CD4-positive, alpha-beta memory T cell (primary cell): Measurements from ENCODE around the gene FOS. TPM values are rescaled to one million over a fixed set of nuclear protein-coding genes. Genes with fewer than 3 reads are reported as not detected.

Experiments
- CTCF ChIA-PET: fragments of 350-600 bp; sonication (Branson Sonifier 250); formaldehyde crosslinking; loops from one replicate; lab custom pipeline; 2021; ENCODE audit warnings: inconsistent platforms; ENCODE audit not compliant: partially characterized antibody; lab: Charles Lee
- POLR2A ChIA-PET: fragments of 350-600 bp; sonication (Branson Sonifier 250); formaldehyde crosslinking; loops from one replicate; lab custom pipeline; 2021; ENCODE audit not compliant: partially characterized antibody; lab: Charles Lee
- DNase-seq, 5 donors: peaks; one replicate each; pipeline versions ENCODE4 v3.0.0 to v3.0.0-alpha.2; 2020 to 2022; ENCODE audit warnings: mixed read lengths in 1 of 5
- H3K27ac ChIP-seq: one replicate; pipeline ENCODE4 v1.7.0; 2013; ENCODE audit warnings: low read depth, low read length
- H3K27me3 ChIP-seq: 2 replicates; pipeline ENCODE4 v1.7.0; 2013; ENCODE audit warnings: mild to moderate bottlenecking, low read length, moderate library complexity; ENCODE audit not compliant: insufficient read depth
- H3K36me3 ChIP-seq: 2 replicates; pipeline ENCODE4 v1.7.0; 2013; ENCODE audit warnings: mild to moderate bottlenecking, low read length, moderate library complexity; ENCODE audit not compliant: insufficient read depth
- H3K4me1 ChIP-seq: 2 replicates; pipeline ENCODE4 v1.7.0; 2013; ENCODE audit warnings: mild to moderate bottlenecking, low read length, moderate library complexity; ENCODE audit not compliant: insufficient read depth
- H3K4me3 ChIP-seq, 2 donors: one replicate each; pipeline ENCODE4 v1.7.0; 2013; ENCODE audit warnings: low read length in 2 of 2, mild to moderate bottlenecking in 1 of 2
- H3K9me3 ChIP-seq, 2 donors: one replicate each; pipeline ENCODE4 v1.7.0; 2013; ENCODE audit warnings: low read length in 2 of 2, control low read depth in 1 of 2; ENCODE audit not compliant: control insufficient read depth in 1 of 2
- H3K27ac Mint-ChIP-seq, 7 donors: one replicate each; pipeline ENCODE4 v1.8.0; 2020 to 2021; ENCODE audit warnings: mixed read lengths in 7 of 7, mild to moderate bottlenecking in 6 of 7, inconsistent platforms in 3 of 7, moderate library complexity in 3 of 7
- H3K27me3 Mint-ChIP-seq, 2 donors: one replicate each; pipeline ENCODE4 v1.8.0; 2020 to 2021; ENCODE audit warnings: mixed read lengths in 2 of 2
- H3K36me3 Mint-ChIP-seq, 2 donors: one replicate each; pipeline ENCODE4 v1.8.0; 2020 to 2021; ENCODE audit warnings: mixed read lengths in 2 of 2, inconsistent platforms in 1 of 2, mild to moderate bottlenecking in 1 of 2
- H3K4me1 Mint-ChIP-seq, 4 donors: one replicate each; pipeline ENCODE4 v1.8.0; 2020 to 2021; ENCODE audit warnings: mixed read lengths in 4 of 4, mild to moderate bottlenecking in 1 of 4
- H3K4me3 Mint-ChIP-seq, 8 donors: one replicate each; pipeline ENCODE4 v1.8.0; 2020 to 2021; ENCODE audit warnings: mixed read lengths in 8 of 8, mild to moderate bottlenecking in 7 of 8, moderate library complexity in 6 of 8, inconsistent platforms in 3 of 8
- H3K9me3 Mint-ChIP-seq, 8 donors: one replicate each; pipeline ENCODE4 v1.8.0; 2020 to 2021; ENCODE audit warnings: mixed read lengths in 8 of 8, mild to moderate bottlenecking in 5 of 8, inconsistent platforms in 3 of 8, moderate library complexity in 1 of 8
- intact Hi-C: fragments of 100-400 bp; cut with micrococcal nuclease; formaldehyde crosslinking; loops from one replicate; pipeline ENCODE4 v1.15.1; 2023
- polyA plus RNA-seq, 2 donors: library from polyadenylated mRNA; unstranded; fragments of 300-500 nt; fragmentation: Illumina TruSeq; gene quantifications; one replicate each; pipeline ENCODE4 v1.2.3, GENCODE V29; 2021
- total RNA-seq, 2 experiments: library from RNA; stranded (reverse); gene quantifications; one replicate each; pipeline ENCODE4 v1.2.3, GENCODE V29; 2021

Gene FOS
- total and polyA plus RNA-seq, 4 experiments from 2014 or later, result 4.1 to 519 (median 83.3) TPM

DNA sequence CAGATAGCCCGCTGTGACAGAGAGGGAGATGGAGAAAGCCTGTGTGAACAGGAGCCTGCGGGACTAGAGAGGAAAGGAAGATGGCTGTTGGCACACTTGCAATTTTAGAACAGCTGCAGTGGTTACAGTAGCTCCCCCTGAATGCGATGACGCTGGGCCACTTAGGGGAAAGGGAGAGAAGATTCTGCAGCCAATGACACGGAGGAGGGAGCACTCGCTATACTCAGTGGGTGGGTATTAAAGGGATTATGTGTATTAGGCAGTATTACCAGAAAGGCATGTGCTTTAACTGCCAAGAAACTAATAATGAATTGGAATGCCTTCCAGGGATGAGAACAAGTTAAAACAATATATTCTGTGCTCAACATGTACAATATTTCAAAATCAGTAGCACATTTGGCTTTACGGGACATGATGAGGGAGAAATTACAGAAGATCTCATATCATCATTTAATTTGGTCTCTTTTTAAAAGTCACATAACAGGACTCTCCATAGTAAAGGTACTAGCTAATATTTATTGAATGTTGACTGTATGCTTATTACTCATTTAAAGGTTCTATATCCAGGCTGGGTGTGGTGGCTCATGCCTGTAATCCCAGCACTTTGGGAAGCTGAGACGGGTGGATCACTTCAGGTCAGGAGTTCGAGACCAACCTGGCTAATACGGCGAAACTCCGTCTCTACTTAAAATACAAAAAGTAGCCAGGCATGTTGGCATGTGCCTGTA lies 35.9 kb upstream of the FOS start:
- Mint-ChIP-seq H3K9me3 (no peaks in the 10 kb centered on the region), H3K27me3 (no peaks in the 10 kb centered on the region), H3K4me3 (no peak overlapping the region), H3K36me3 (no peaks in the 10 kb centered on the region), H3K4me1 (peaks cover 12 to 24% (median 17%) of the 10 kb centered on the region in 4 donors), H3K27ac (peak overlapping the region in 1 of 7 donors; percentile 38)
- no peaks in the 10 kb centered on the region for H3K9me3 ChIP-seq
- no peak overlapping the region for H3K27ac ChIP-seq
- POLR2A ChIA-PET, result interaction anchor here (1.1 kb wide), 1 partner anchor 17 kb away, joined by 4 read pairs; no protein-coding TSS in a partner anchor
- no peaks in the 10 kb centered on the region for H3K27me3 ChIP-seq
- no peaks in the 10 kb centered on the region for H3K36me3 ChIP-seq
- peaks cover 20% of the 10 kb centered on the region for H3K4me1 ChIP-seq
- intact Hi-C loops, result loop anchor here (10.0 kb wide), 1 partner anchor 322 kb away; no protein-coding TSS in a partner anchor
- DNase-seq, result no peak
- CTCF ChIA-PET, result interaction anchor here (2.6 kb wide), 1 partner anchor 10 kb away, joined by 11 read pairs; no protein-coding TSS in a partner anchor
- H3K4me3 ChIP-seq, result no peak overlapping the region

DNA sequence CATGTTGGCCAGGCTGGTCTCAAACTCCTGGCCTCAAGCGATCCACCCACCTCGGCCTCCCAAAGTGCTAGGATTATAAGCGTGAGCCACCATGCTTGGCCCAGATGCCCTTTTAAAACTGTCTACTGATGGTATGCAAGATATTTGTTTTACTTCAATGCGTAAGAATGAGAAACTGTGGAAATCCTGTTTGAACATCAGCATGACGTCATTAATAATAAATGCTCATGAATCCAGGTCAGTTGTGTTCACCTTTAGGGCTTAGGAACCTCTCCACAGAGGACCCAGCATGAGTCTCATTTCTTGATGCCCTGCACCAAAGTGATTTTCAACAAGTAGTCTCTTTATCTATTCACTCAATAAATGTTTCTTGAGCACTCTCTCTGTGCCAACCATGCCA lies 34.5 kb upstream of the FOS start:
- Histone ChIP-seq H3K9me3 (no peaks in the 10 kb centered on the region), H3K4me3 (no peak overlapping the region), H3K27ac (no peak overlapping the region), H3K27me3 (no peaks in the 10 kb centered on the region), H3K36me3 (no peaks in the 10 kb centered on the region), H3K4me1 (peaks cover 35% of the 10 kb centered on the region)
- ChIA-PET POLR2A (interaction anchor here (0.8 kb wide), 1 partner anchor 12 kb away, joined by 4 read pairs; no protein-coding TSS in a partner anchor), CTCF (interaction anchor here (1.9 to 2.6 kb wide), 2 partner anchors 12 to 51 kb away, joined by 3 to 11 read pairs; no protein-coding TSS in a partner anchor)
- peak overlapping the region in 1 of 7 donors; percentile 9 for H3K27ac Mint-ChIP-seq
- no peaks in the 10 kb centered on the region for H3K9me3 Mint-ChIP-seq
- H3K36me3 Mint-ChIP-seq, result no peaks in the 10 kb centered on the region
- no peak overlapping the region for H3K4me3 Mint-ChIP-seq
- no peak for DNase-seq
- H3K27me3 Mint-ChIP-seq, result no peaks in the 10 kb centered on the region
- peaks cover 22 to 35% (median 28%) of the 10 kb centered on the region in 4 donors for H3K4me1 Mint-ChIP-seq
- intact Hi-C loops, result loop anchor here (1.0 to 10.0 kb wide), 2 partner anchors 30 to 321 kb away; no protein-coding TSS in a partner anchor

DNA sequence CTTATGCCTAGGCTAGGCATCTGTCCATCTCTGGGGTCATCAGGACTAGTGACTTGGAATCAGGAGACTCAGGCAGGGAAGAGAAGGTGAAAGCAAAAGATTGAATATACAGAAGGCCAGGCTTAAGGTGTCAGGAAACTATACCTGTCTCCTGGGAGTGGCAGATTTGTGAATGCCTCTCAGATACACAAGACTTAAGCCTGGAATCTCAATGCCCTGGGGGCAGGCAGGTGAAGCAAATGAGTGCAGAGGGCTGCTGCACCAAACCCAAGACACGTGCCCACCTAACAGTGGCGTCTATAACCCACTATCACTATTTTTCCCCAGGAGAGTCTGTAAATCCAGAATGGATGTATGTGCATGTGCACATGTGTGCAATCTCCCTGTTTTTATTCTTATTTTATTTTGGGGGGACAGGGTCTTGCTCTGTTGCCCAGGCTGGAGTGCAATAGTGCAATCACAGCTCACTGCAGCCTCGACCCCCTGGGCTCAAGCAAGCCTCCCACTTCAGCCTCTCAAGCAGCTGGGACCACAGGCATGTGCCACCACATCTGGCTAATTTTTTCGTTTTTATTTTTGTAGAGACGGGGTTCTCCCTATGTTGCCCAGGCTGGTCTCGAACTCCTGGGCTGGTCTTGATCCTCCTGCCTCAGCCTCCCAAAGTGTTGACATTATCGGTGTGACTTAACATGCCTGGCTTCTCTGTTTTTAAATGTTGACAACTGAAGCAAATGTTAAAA lies 31.9 kb upstream of the FOS start:
- Mint-ChIP-seq H3K4me1 (peaks cover 39 to 58% (median 48%) of the 10 kb centered on the region in 4 donors), H3K36me3 (no peaks in the 10 kb centered on the region), H3K27ac (peak overlapping the region; percentile 90 to 98 (median 96)), H3K27me3 (no peaks in the 10 kb centered on the region), H3K9me3 (no peaks in the 10 kb centered on the region), H3K4me3 (peak overlapping the region; percentile 62 to 85 (median 76))
- no peaks in the 10 kb centered on the region for H3K36me3 ChIP-seq
- no peaks in the 10 kb centered on the region for H3K27me3 ChIP-seq
- no peak for DNase-seq
- peak overlapping the region; percentile 61 for H3K27ac ChIP-seq
- no peaks in the 10 kb centered on the region for H3K9me3 ChIP-seq
- intact Hi-C loops, result loop anchor here (5.0 to 10.0 kb wide), 3 partner anchors 89 to 318 kb away; partner anchors contain the start of gene NEK9
- H3K4me3 ChIP-seq, result peak overlapping the region in 1 of 2 donors; percentile 18
- CTCF ChIA-PET, result interaction anchor here (1.0 to 5.8 kb wide), 4 partner anchors 12 to 50 kb away, joined by 3 to 22 read pairs (median 6); no protein-coding TSS in a partner anchor
- peaks cover 58% of the 10 kb centered on the region for H3K4me1 ChIP-seq
- POLR2A ChIA-PET, result interaction anchor here (1.0 to 5.5 kb wide), 9 partner anchors 8 to 69 kb away, joined by 3 to 101 read pairs (median 7); no protein-coding TSS in a partner anchor

DNA sequence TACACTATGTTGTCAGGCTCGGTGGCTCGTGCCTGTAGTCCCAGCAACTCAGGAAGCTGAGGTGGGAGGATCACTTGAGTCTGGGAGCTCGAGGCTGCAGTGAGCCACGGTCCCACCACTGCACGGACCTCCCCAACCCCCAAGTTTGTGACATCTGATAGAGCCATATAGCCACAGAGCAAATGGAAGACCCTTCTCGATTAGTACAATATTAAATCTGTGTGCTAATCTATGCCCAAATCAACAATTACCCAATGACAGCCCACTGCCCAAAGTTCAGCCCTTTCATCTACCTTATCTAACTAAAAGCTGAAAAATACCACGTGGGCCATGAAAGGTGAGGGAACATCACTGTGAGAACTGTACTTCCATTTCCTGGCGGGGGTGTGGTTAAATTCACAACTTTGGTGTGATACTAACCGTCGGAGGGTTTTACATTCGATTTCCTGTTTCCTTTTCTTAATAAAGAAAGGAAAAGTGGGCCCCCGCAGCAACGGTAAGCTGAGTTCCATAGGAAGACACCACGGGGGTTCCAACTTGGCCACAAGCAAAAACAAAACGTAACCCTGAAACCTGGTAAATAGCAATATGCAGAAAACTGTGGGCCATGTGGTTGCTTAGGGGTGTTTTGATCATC lies 31.2 kb upstream of the FOS start:
- ChIA-PET POLR2A (interaction anchor here (1.0 to 5.5 kb wide), 11 partner anchors 9 to 366 kb away, joined by 3 to 101 read pairs (median 7); no protein-coding TSS in a partner anchor), CTCF (interaction anchor here (1.0 to 5.8 kb wide), 7 partner anchors 12 to 55 kb away, joined by 3 to 22 read pairs (median 6); no protein-coding TSS in a partner anchor)
- Mint-ChIP-seq H3K9me3 (no peaks in the 10 kb centered on the region), H3K27me3 (no peaks in the 10 kb centered on the region), H3K27ac (peak overlapping the region; percentile 90 to 98 (median 96)), H3K4me3 (peak overlapping the region; percentile 62 to 85 (median 76)), H3K36me3 (no peaks in the 10 kb centered on the region), H3K4me1 (peaks cover 41 to 64% (median 53%) of the 10 kb centered on the region in 4 donors)
- Histone ChIP-seq H3K36me3 (no peaks in the 10 kb centered on the region), H3K27ac (peak overlapping the region; percentile 61), H3K4me3 (peak overlapping the region; percentile 18 to 24), H3K4me1 (peaks cover 58% of the 10 kb centered on the region), H3K9me3 (no peaks in the 10 kb centered on the region), H3K27me3 (no peaks in the 10 kb centered on the region)
- intact Hi-C loops, result loop anchor here (5.0 to 10.0 kb wide), 3 partner anchors 90 to 317 kb away; partner anchors contain the start of gene NEK9
- DNase-seq, result peak; percentile 82 to 91 (median 87)

DNA sequence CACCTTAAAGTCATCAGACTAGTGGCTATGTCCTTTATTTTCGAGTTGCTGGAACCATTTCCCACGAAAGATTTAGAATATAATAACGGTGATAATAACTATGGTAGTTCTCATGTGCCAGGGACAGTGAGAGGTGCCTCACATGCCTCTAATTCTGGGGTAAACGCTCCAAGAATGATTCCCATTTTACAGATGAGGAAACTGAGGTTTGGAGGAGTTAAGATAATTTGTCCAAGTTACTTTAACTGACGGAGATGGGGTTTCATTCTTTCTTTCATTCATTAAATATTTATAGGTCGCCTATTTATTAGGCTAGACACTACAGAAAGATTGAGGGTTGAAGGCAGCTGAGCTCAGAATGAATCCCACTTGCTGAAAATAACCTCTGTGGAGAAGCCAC lies 30.7 kb upstream of the FOS start:
- ChIA-PET CTCF (interaction anchor here (1.0 to 5.8 kb wide), 8 partner anchors 11 to 61 kb away, joined by 3 to 22 read pairs (median 6); no protein-coding TSS in a partner anchor), POLR2A (interaction anchor here (1.0 to 5.5 kb wide), 13 partner anchors 9 to 367 kb away, joined by 3 to 101 read pairs (median 7); no protein-coding TSS in a partner anchor)
- H3K27ac Mint-ChIP-seq, result peak overlapping the region; percentile 90 to 98 (median 96)
- Histone ChIP-seq H3K27me3 (no peaks in the 10 kb centered on the region), H3K4me3 (peak overlapping the region; percentile 18 to 24), H3K27ac (peak overlapping the region; percentile 61), H3K36me3 (no peaks in the 10 kb centered on the region), H3K9me3 (no peaks in the 10 kb centered on the region), H3K4me1 (peaks cover 58% of the 10 kb centered on the region)
- H3K4me3 Mint-ChIP-seq, result peak overlapping the region; percentile 62 to 85 (median 76)
- no peaks in the 10 kb centered on the region for H3K36me3 Mint-ChIP-seq
- H3K27me3 Mint-ChIP-seq, result no peaks in the 10 kb centered on the region
- H3K9me3 Mint-ChIP-seq, result no peaks in the 10 kb centered on the region
- peaks cover 38 to 66% (median 53%) of the 10 kb centered on the region in 4 donors for H3K4me1 Mint-ChIP-seq
- intact Hi-C loops, result loop anchor here (5.0 to 10.0 kb wide), 3 partner anchors 91 to 317 kb away; partner anchors contain the start of gene NEK9
- no peak for DNase-seq
